Measurements from ENCODE around the gene LYRM7. TPM values are rescaled to one million over a fixed set of nuclear protein-coding genes. Genes with fewer than 3 reads are reported as not detected.

The LYRM7 gene
- total RNA-seq, 6 experiments from 2014 or later = 8.1 to 10.9 (median 9.9) TPM

DNA sequence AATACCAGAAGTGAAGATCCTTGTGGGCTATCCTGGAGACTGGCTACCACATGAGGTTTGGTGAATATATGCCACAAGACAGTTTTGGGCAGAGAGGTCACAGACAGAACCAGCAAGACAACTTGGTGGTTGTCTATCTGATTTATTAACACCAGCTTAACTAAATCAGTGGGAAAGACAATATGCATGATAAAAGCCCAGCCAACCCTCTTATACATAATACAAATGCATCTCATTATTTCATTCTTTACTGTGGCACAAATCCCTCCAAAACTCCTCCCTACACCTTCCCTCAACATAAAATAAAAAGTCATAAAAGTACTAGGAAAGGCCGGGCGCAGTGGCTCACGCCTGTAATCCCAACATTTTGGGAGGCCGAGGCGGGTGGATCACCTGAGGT is 13.8 kb upstream of the LYRM7 start:
- H3K9me3 Mint-ChIP-seq = no peaks in the 10 kb centered on the region
- H3K4me3 Mint-ChIP-seq = no peak overlapping the region
- no peaks in the 10 kb centered on the region for H3K4me1 Mint-ChIP-seq (ENCODE audit: low read depth)
- H3K27ac Mint-ChIP-seq = no peak overlapping the region
- peaks cover 24% of the 10 kb centered on the region for H3K36me3 Mint-ChIP-seq (ENCODE audit: low read depth)
- no peaks in the 10 kb centered on the region; the same call in 1 of the 2 replicates for H3K27me3 Mint-ChIP-seq (ENCODE audit: insufficient read depth)
- no peak for TF ChIP-seq CTCF (IDR thresholded peaks at IDR 0.05)
- no peak for DNase-seq

- Mint-ChIP-seq H3K4me1 (ENCODE audit: low read depth) (peaks cover 14% of the 10 kb centered on the region), H3K4me3 (no peak overlapping the region), H3K27ac (no peak overlapping the region; the same call in 1 of the 2 replicates), H3K9me3 (no peaks in the 10 kb centered on the region), H3K27me3 (ENCODE audit: insufficient read depth) (no peaks in the 10 kb centered on the region; the same call in none of the 2 replicates), H3K36me3 (ENCODE audit: low read depth) (peaks cover 40% of the 10 kb centered on the region)
- TF ChIP-seq CTCF (IDR thresholded peaks at IDR 0.05) = no peak
- DNase-seq = no peak
These were observed 10.6 kb upstream of the LYRM7 start for GRCh38 chr5:131160134-131160533.

DNA sequence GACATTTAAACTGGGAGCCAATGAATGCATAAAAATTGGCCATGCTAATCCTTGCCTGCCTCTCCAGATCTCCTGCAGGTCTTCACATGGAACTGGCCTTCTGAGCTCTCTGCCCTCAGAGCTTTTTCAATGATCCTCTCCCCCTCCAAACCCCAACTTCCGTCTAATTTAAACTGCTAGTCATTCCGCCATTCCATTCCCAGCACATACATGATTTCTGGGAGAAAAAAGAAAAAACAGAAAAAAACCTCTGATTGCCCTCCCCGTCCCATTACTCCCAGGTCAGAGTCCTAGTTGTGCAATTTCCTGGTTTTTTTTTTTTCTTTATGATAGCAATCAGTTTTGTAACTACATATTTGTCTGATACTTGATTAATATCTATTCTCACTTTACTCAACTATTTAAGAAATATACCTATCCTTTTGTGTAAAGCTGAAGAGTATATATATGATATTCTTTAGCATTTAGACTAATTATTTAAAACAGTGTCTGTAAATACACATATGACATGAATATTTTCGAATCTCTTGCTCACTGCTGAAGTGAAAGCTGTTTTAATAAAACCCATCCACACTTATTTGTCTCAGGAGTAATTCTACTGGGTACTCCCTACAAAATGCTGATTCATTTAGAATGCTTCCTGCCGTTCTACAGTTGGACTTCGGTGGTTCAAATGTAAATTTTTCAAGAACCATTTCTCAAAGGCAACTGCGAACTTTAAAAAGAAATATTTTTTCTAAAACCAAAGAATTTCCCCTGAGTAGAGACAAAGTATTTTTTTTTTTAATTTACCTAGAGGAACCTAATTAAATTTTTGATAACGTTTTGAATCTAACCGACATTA is 7.2 kb upstream of the LYRM7 start:
- DNase-seq = no peak
- Mint-ChIP-seq H3K27ac (peak overlapping the region; percentile 96), H3K4me3 (peak overlapping the region; percentile 95), H3K4me1 (ENCODE audit: low read depth) (peaks cover 23% of the 10 kb centered on the region), H3K9me3 (no peaks in the 10 kb centered on the region), H3K27me3 (ENCODE audit: insufficient read depth) (no peaks in the 10 kb centered on the region; the same call in 1 of the 2 replicates), H3K36me3 (ENCODE audit: low read depth) (peaks cover 40% of the 10 kb centered on the region)
- no peak for TF ChIP-seq CTCF (IDR thresholded peaks at IDR 0.05)

GRCh38 chr5:131164191-131165118 is 6.3 kb upstream of the LYRM7 start:
- peaks cover 26% of the 10 kb centered on the region for H3K4me1 Mint-ChIP-seq (ENCODE audit: low read depth)
- H3K36me3 Mint-ChIP-seq (ENCODE audit: low read depth) = peaks cover 31% of the 10 kb centered on the region
- peak; percentile 52 for TF ChIP-seq CTCF (IDR thresholded peaks at IDR 0.05)
- peak; percentile 80 for DNase-seq
- no peaks in the 10 kb centered on the region for H3K9me3 Mint-ChIP-seq
- peak overlapping the region; percentile 96 for H3K27ac Mint-ChIP-seq
- no peaks in the 10 kb centered on the region; the same call in 1 of the 2 replicates for H3K27me3 Mint-ChIP-seq (ENCODE audit: insufficient read depth)
- peak overlapping the region; percentile 97 for H3K4me3 Mint-ChIP-seq

DNA sequence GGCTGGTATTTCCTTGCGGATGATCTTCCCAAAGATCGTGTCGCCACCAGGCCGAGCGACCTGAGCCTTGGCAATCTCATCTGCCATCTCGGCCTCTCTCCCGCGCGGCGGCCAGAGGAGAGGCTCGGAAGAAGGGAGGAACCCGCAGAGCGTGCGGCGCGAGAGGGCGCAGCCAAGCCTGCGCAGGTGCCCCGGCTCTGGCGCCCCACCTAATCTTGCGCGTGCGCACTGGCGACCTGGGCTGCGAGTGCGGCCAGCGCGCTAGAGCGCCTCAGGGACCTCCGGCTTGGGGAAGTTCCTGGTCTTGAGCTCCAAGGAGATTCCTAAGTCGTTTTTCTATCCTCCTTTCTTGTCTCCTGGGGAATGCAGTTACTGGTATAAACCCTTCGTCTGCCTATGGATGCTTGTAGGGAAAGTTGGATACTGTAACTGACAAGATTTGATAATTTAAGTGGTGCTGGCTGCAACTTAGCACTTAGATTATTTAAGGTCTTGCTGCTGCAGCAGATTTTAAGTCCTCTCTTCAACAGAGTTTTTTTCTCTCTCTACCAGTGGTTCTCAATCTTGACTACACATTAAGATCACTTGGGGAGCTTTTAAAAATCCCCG is 5.5 kb upstream of the LYRM7 start, which contains the start of gene HINT1:
Gene HINT1 (minus strand): TSS at position 138 of the 609 bp plus-strand sequence. CDS start 51 bp downstream, at position 87.
- H3K4me1 Mint-ChIP-seq (ENCODE audit: low read depth) = peaks cover 33% of the 10 kb centered on the region

More for the DNA sequence above, 5.5 kb upstream of the LYRM7 start, which contains the start of gene HINT1:
- Mint-ChIP-seq H3K27me3 (ENCODE audit: insufficient read depth) (no peaks in the 10 kb centered on the region; the same call in 1 of the 2 replicates), H3K36me3 (ENCODE audit: low read depth) (peaks cover 23% of the 10 kb centered on the region), H3K9me3 (no peaks in the 10 kb centered on the region), H3K4me3 (peak within 1 kb of the TSS; percentile 97), H3K27ac (peak within 1 kb of the TSS; percentile 96)
- DNase-seq = peak; percentile 81
- no peak for TF ChIP-seq CTCF (IDR thresholded peaks at IDR 0.05)

Data from HFFc6 (cell line).